Middle frontal gyrus (tissue), 1 donor: Measurements from ENCODE around the gene MRPL42.
"Not testable (repeated sequence)": the region's sequence is repeated elsewhere in the genome, so short reads cannot be mapped to it uniquely, and the experiment has no call there.

ENCODE experiments used
- DNase-seq: peaks from one replicate; pipeline ENCODE4 v3.0.0-alpha.2; 2015; ENCODE audit warnings: low spot score; ENCODE audit errors: extremely low spot score

MRPL42 gene

DNA sequence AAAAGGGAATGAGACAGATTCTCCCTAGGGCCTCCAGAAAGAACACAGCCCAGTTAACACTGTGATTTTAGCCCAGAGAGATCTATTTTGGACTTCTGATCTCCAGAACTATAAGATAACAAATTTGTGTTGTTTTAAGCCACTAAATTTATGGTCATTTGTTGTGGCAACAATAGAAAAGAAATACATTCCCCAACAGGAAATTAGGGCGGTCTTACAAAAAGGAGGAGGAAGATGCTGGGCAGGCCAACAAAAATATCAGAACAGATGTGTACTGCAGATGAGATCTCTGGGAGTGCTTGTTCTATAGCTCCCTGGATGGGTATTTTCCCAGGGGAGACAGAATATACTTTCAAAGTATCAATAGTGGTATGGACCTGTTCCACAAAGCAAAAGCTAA is 73.2 kb downstream of the MRPL42 start:
- DNase-seq: no peak

DNA sequence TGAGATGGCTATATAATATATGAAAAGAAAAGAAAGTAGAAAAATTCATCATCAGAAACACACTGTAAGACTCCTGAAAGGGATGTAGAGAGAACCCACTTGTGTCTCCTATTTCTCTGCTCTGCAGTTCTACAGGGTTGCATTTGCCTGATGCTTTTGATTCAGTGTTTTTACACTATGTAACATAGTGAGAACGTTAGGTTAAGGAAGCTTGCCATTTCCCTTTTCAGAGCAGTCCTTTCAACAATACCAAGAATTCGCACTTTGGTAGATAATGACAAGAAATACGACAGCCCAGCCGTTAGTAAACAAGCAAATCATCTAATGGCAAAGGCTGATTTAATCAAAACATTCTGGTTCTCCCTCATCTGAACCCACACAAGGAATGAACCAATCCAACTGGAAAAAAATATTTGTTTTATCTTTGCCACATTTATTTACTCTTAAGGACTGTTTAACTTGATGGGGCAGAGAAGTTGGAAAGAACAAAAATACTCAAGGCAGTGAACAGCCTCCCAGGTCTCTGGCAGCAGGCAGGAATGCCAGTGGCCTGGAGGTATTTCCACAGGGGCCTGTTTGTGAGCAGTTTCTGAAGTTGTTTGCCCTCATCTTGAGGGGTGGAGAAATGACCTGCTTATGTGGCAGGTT is 74.4 kb downstream of the MRPL42 start:
- DNase-seq: no peak

DNA sequence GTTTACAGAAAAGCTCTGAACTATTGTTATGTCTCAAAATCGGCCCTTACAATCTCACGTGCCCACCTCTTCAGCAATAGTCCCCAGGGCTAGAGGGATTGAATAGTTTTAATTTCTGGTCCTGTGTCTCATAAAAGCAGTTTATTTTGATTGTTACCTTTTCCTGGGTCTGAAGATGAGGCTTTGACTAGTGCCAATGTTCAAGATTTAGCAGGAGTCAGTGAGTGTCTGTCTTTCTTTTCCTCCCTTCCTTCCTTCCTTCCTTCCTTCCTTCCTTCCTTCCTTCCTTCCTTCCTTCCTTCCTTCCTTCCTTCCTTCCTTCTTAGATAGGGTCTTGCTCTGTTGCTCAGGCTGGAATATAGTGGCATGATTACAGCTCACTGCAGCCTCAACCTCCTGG is 80.5 kb downstream of the MRPL42 start:
- DNase-seq: no peak

DNA sequence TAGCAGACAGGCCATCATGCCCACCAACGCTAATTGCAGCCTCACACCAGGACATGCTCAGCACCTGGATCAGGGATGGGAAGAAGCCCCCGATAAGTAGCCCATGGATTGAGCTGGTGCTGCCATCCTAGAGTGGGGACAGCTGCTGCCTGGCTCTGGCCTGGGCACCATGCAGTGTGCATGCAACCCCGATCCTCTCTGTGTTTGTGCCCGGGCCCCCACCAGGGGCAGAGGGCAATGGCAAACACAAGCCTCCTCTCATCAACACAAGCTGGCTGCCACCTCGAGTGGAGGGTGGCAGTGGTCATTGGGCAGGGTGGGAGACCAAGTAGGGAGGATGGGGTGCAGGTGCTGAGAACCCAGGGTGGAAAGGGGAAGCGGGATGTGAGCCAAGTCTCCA is 81.9 kb downstream of the MRPL42 start:
- DNase-seq: no peak

DNA sequence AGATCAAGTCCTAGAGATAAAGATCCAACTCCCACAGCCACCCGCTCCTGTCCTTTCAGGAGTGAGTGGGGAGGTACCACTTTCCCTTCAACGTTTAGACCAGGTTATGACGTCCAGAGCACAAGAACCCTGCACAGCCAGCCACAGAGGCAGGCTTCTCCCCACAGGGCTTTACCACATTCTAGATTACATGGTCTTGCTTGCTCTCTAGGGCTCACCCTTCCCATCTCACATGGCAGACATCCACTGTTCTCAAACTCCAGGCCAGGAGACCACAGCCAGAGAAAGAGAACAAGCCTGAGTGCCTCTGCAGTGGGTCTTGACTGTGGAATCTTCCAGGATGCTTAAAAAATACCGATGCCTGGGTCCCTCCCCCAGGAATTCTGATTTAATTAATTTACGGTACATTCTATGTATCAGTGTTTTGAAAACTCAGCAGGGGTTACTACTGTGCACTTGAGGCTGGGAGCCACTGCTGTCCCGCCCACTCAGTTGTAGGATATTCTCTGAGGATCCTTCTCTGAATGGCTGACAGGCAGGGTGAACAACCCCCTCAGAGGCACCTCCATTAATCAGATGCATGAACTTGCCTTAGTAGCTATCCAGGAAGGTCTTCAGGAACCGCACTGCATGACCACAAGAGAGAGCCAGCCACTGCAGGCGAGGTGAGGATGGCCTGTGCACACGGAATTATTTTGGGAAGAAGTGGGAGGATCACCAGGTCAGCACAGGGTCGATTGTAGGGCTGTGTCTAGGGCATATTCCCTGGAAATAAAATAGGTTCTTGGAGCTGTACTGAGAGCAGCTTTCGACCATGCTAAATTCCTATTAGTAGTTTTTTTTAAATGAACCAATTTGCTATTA is 83.7 kb downstream of the MRPL42 start:
- DNase-seq: no peak

DNA sequence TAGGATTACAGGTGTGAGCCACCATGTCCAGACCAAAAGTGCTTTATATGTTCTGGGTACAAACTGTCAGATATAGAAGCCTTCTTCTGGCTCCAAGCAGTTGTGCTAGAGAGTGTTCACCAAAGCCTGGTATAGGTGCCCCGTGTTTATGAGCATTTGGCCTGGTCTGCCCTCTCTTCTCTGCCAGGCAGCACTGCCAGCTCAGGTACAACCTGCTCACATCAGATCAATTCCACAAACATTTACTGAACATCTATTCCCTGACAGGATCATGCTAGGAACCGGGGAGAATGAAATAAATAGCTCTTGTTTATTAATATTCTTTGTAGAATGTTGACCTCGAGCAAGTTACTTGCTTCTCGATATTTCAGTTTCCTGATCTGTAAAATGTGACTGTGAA is 85.1 kb downstream of the MRPL42 start:
- no peak for DNase-seq

DNA sequence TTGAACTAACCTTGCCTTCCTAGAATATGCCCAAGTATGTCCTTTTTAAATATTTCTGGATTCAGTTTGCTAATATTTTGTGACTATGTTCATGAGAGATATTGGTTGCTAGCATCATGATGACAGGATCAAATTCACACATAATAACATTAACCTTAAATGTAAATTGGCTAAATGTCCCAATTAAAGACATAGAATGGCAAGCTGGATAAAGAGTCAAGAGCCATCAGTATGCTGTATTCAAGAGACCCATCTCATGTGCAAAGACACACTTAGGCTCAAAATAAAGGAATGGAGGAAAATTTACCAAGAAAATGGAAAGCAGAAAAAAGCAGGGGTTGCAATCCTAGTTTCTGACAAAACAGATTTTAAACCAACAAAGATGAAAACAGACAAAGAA is 90.6 kb downstream of the MRPL42 start:
- not testable (repeated sequence) for DNase-seq

DNA sequence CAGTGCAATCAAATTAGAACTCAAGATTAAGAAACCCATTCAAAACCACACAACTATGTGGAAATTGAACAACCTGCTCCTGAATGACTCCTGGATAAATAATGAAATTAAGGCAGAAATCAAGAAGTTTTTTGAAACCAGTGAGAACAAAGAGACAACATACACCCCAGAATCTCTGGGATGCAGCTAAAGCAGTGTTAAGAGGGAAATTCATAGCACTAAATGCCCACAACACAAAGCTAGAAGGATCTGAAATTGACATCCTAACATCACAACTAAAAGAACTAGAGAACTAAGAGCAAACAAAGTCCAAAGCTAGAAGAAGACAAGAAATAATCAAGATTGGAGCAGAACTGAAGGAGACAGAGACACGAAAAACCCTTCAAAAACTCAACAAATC is 91.4 kb downstream of the MRPL42 start:
- DNase-seq: not testable (repeated sequence)

DNA sequence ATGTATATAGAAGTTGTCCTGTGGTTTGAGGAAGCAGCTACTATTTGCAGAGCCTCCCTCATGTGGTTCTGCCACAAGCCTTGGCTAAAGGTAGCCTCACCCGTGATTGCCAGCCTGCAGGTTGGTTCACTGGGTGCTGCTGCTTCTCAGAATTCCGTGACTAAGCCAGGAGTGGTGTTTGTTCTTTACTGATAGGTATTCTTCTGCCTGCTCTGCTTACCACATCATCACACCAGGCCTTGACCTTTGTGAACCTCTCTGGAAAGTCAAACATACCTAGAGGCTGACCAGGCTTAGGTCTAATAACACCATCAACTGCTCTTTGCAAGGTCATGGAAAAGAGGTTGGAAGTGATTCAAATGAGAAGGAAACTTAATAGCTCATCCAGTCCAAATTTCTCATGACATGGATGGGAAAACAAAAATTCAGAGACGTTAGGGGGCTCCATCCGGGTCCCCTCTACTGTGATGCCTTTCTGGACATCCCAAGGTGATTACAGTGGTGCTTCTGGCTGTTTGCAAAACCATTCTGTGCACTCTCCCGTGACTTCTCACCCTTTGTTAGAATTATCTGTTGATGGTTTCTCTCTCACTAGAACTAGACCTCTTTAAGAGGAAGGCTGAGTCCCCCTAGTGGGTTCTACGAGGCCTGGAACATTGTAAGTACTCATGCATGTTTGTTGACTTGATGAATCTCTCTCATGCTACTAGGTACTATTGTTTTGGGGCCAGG is 96.7 kb downstream of the MRPL42 start:
- no peak for DNase-seq

DNA sequence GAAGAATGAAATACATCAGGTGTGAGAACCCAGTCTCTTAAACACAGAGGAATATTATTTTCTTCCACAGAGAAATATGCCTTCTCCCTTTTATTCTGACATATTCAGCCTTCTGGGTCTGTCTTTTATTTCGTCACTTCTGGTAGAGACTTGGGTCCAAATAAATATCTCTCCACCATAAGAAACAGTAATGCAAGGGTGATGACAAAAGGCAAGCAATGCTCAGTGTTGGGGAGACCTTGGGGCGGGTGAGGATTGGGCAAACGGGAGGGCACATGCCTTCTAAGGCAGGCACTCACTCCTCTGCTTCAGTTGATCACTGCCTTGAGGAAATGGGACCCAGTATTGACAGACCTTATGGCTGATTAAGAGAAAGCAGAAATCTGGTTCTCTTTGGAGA is 98.4 kb downstream of the MRPL42 start:
- DNase-seq: no peak
